SK-N-SH treated with all-trans-retinoic acid at 6 μM for 48 hours (cell line): ENCODE data around the gene MT1E.

Source experiments
- ATAC-seq: fragments of 200-7000 bp; cut with Tn5 transposase; 3 replicates; pipeline ENCODE4 v1.9.1; 2020; ENCODE audit warnings: mild to moderate bottlenecking, moderate library complexity
- ARNTL ChIP-seq: fragments of 450-650 bp; formaldehyde crosslinking; IDR thresholded peaks from 2 replicates; pipeline ENCODE4 v1.5.0; 2020; ENCODE audit warnings: low read depth, mild to moderate bottlenecking, moderate library complexity, borderline replicate concordance
- BACH2 ChIP-seq: fragments of 250-450 bp; sonication (Bioruptor Pico); IDR thresholded peaks from 2 replicates; pipeline ENCODE4 v1.9.0; 2021; ENCODE audit warnings: mild to moderate bottlenecking, borderline replicate concordance
- CREB5 ChIP-seq: fragments of 250-450 bp; sonication (Bioruptor Pico); IDR thresholded peaks from 2 replicates; pipeline ENCODE4 v1.5.1; 2020; ENCODE audit warnings: low read depth, mild to moderate bottlenecking, moderate library complexity
- CSDC2 ChIP-seq: fragments of 250-450 bp; sonication (Bioruptor Pico); IDR thresholded peaks from 2 replicates; pipeline ENCODE4 v1.5.0; 2020; ENCODE audit warnings: mild to moderate bottlenecking, moderate library complexity
- CSRNP3 ChIP-seq: fragments of 250-450 bp; sonication (Bioruptor Pico); IDR thresholded peaks from 2 replicates; pipeline ENCODE4 v1.5.1; 2021; ENCODE audit warnings: mild to moderate bottlenecking, moderate library complexity
- GLIS3 ChIP-seq: fragments of 250-450 bp; sonication (Bioruptor Pico); IDR thresholded peaks from 2 replicates; pipeline ENCODE4 v1.5.0; 2020; ENCODE audit warnings: mild to moderate bottlenecking, moderate library complexity
- ISL1 ChIP-seq: fragments of 250-450 bp; sonication (Bioruptor Pico); IDR thresholded peaks from 2 replicates; pipeline ENCODE4 v2.1.2; 2022; ENCODE audit warnings: mild to moderate bottlenecking, moderate library complexity
- OSR1 ChIP-seq: fragments of 250-450 bp; sonication (Bioruptor Pico); IDR thresholded peaks from 2 replicates; pipeline ENCODE4 v1.8.0; 2022; ENCODE audit warnings: moderate library complexity, mild to moderate bottlenecking, inconsistent platforms
- PATZ1 ChIP-seq: fragments of 250-450 bp; sonication (Bioruptor Pico); IDR thresholded peaks from 2 replicates; pipeline ENCODE4 v1.8.0; 2020; ENCODE audit warnings: mild to moderate bottlenecking, moderate library complexity, borderline replicate concordance
- POU6F1 ChIP-seq: fragments of 250-450 bp; sonication (Bioruptor Pico); IDR thresholded peaks from 2 replicates; pipeline ENCODE4 v1.8.0; 2021; ENCODE audit warnings: low read depth, mild to moderate bottlenecking, moderate library complexity, borderline replicate concordance
- PPARA ChIP-seq: fragments of 250-450 bp; sonication (Bioruptor Pico); IDR thresholded peaks from 2 replicates; pipeline ENCODE4 v1.5.0; 2020; ENCODE audit warnings: mild to moderate bottlenecking, borderline replicate concordance
- RARB ChIP-seq: fragments of 250-450 bp; sonication (Bioruptor Pico); IDR thresholded peaks from 2 replicates; pipeline ENCODE4 v1.8.0; 2021; ENCODE audit warnings: mild to moderate bottlenecking, moderate library complexity
- SNAI2 ChIP-seq: fragments of 250-450 bp; sonication (Bioruptor Pico); IDR thresholded peaks from 2 replicates; pipeline ENCODE4 v1.5.0; 2020; ENCODE audit warnings: mild to moderate bottlenecking, moderate library complexity
- TCF4 ChIP-seq: fragments of 250-450 bp; sonication (Bioruptor Pico); IDR thresholded peaks from 2 replicates; pipeline ENCODE4 v1.8.0; 2021; ENCODE audit warnings: mild to moderate bottlenecking, moderate library complexity, borderline replicate concordance
- TOX ChIP-seq: fragments of 250-450 bp; sonication (Bioruptor Pico); IDR thresholded peaks from 2 replicates; pipeline ENCODE4 v1.8.0; 2021; ENCODE audit warnings: mild to moderate bottlenecking, moderate library complexity, borderline replicate concordance
- TSHZ2 ChIP-seq: fragments of 250-450 bp; sonication (Bioruptor Pico); IDR thresholded peaks from 2 replicates; pipeline ENCODE4 v1.5.0; 2020; ENCODE audit warnings: mild to moderate bottlenecking, moderate library complexity
- ZC3H10 ChIP-seq: fragments of 250-450 bp; sonication (Bioruptor Pico); IDR thresholded peaks from 2 replicates; pipeline ENCODE4 v1.5.1; 2021; ENCODE audit warnings: mild to moderate bottlenecking, moderate library complexity
- ZNF565 ChIP-seq: fragments of 450-650 bp; formaldehyde crosslinking; conservative IDR thresholded peaks from 2 replicates; pipeline ENCODE4 v1.5.0; 2020; ENCODE audit warnings: low read depth, mild to moderate bottlenecking, moderate library complexity
- ZNF70 ChIP-seq: fragments of 450-650 bp; formaldehyde crosslinking; IDR thresholded peaks from 2 replicates; pipeline ENCODE4 v1.5.0; 2020; ENCODE audit warnings: mild to moderate bottlenecking, moderate library complexity
- ZNF8 ChIP-seq: fragments of 450-650 bp; formaldehyde crosslinking; IDR thresholded peaks from 2 replicates; pipeline ENCODE4 v1.5.0; 2020; ENCODE audit warnings: mild to moderate bottlenecking, moderate library complexity

MT1E gene

GRCh38 chr16:56588781-56589140 is 36.8 kb upstream of the MT1E start (continued):
- TF ChIP-seq CSRNP3 (no peak), ARNTL (CRISPR knock-in tag) (no peak), GLIS3 (no peak), RARB (CRISPR knock-in tag) (no peak), ISL1 (CRISPR knock-in tag) (no peak)

- TF ChIP-seq ARNTL (CRISPR knock-in tag): no peak
- TF ChIP-seq GLIS3: no peak
- TF ChIP-seq ISL1 (CRISPR knock-in tag): no peak
- no peak for TF ChIP-seq TCF4 (CRISPR knock-in tag)
- no peak for TF ChIP-seq SNAI2 (CRISPR knock-in tag)
- no peak for TF ChIP-seq TOX
- TF ChIP-seq CSRNP3: no peak
- TF ChIP-seq OSR1 (CRISPR knock-in tag): no peak
- ATAC-seq: peak; percentile 77
These were observed 36.2 kb upstream of the MT1E start, which contains the start of gene MT3 for GRCh38 chr16:56589141-56590039. Gene MT3 (plus strand): TSS chr16:56589528. CDS start chr16:56589591, 63 bp downstream.

- TF ChIP-seq CSRNP3: no peak
- TF ChIP-seq SNAI2 (CRISPR knock-in tag): no peak
- no peak for TF ChIP-seq TSHZ2 (CRISPR knock-in tag)
- no peak for TF ChIP-seq OSR1 (CRISPR knock-in tag)
- no peak for TF ChIP-seq CSDC2 (CRISPR knock-in tag)
- TF ChIP-seq TCF4 (CRISPR knock-in tag): no peak
- TF ChIP-seq PPARA (CRISPR knock-in tag): no peak
- no peak for TF ChIP-seq ZNF70 (CRISPR knock-in tag)
- no peak for TF ChIP-seq ZC3H10 (CRISPR knock-in tag)
- no peak for TF ChIP-seq ISL1 (CRISPR knock-in tag)
- TF ChIP-seq ZNF8 (CRISPR knock-in tag): no peak
- no peak for ATAC-seq
These were observed 34.1 kb upstream of the MT1E start for GRCh38 chr16:56591377-56592060.

GRCh38 chr16:56593573-56594291 is 31.8 kb upstream of the MT1E start:
- no peak for ATAC-seq
- TF ChIP-seq RARB (CRISPR knock-in tag) (no peak), PATZ1 (CRISPR knock-in tag) (no peak), ARNTL (CRISPR knock-in tag) (no peak), ZNF565 (CRISPR knock-in tag) (no peak), ZNF70 (CRISPR knock-in tag) (no peak), POU6F1 (CRISPR knock-in tag) (no peak), BACH2 (CRISPR knock-in tag) (no peak), TCF4 (CRISPR knock-in tag) (no peak), ZNF8 (CRISPR knock-in tag) (no peak), OSR1 (CRISPR knock-in tag) (no peak), CREB5 (no peak)
